GM18519 (cell line): ENCODE results near the gene NANOS2.

Source experiments
- ATAC-seq: cut with Tn5 transposase; IDR thresholded peaks from one replicate; pipeline ENCODE4 v1.9.1; 2021; ENCODE audit warnings: mild to moderate bottlenecking, moderate library complexity; ENCODE audit not compliant: unreplicated experiment, low FRiP score

Gene NANOS2

DNA sequence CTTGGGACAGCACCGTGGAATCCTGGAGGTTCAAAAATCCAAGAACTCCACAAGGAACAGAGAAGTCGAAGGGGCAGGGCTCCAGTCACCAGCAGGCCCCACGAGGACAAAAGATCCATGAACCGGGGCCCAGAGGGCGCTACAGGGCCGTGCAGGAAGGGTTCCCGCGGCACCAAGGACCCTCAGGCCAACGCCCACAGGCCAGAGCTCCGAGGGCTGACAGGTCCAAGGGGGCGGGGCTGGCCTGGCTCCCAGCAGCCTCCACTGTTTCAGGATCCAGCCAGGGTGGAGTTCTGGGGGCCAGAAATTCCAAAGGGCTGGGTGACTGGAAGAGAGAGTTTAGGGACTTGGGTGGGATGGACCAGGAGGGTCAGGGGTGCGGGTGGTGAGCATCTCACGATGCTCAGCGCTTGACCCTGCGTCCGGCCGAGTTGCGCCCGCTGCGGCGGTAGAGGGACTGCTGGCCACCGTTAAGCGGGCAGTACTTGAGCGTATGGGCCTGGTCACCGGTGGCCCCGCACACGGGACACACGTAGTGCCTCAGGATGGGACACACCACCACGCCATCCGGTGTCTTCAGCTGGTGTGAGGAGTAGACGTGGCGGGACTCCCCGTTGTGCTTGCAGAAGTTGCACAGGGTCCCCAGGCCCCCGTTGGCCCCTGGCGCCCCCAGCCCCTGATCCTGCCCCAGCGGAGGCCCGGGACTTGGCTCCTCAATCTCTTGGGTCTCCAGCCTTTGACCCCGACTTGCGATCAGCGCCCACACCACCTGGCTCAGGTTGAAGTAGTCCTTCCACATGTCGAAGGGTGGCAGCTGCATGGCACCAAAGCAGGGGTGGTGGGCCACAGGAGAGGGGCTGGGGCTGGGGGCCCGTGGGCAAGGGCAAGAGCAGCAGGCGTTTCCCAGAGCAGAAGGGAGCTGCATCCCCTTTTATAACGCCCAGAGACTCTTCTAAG is at the start of gene NANOS2:
NANOS2 (minus strand) TSS at position 905 of the 957 bp plus-strand sequence; CDS start at position 820, 85 bp downstream.
- ATAC-seq: no peak

DNA sequence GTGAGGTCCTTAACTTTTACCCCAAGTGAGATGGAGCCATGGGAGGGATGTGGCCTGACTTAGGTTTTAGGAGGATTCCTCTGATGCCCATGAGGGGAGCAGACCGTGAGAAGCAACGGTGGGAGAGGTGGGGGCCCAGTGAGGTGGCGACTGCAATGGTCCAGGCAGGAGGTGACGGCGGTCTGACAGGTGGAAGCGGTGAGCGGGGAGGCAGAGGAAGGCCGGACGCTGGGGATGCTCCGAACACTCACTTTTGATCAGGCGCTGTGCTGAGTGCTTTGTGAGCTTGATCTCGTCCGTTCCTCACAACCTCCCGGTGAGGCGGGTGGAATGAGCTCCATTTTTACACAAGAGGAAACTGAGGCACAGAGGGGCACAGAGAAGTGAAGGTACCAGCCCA is 47.4 kb upstream of the NANOS2 start:
- no peak for ATAC-seq

GRCh38 chr19:45960595-45961235 is 46.1 kb upstream of the NANOS2 start:
- no peak for ATAC-seq

- ATAC-seq: no peak
Observed at GRCh38 chr19:45959517-45960025, 45.0 kb upstream of the NANOS2 start.

DNA sequence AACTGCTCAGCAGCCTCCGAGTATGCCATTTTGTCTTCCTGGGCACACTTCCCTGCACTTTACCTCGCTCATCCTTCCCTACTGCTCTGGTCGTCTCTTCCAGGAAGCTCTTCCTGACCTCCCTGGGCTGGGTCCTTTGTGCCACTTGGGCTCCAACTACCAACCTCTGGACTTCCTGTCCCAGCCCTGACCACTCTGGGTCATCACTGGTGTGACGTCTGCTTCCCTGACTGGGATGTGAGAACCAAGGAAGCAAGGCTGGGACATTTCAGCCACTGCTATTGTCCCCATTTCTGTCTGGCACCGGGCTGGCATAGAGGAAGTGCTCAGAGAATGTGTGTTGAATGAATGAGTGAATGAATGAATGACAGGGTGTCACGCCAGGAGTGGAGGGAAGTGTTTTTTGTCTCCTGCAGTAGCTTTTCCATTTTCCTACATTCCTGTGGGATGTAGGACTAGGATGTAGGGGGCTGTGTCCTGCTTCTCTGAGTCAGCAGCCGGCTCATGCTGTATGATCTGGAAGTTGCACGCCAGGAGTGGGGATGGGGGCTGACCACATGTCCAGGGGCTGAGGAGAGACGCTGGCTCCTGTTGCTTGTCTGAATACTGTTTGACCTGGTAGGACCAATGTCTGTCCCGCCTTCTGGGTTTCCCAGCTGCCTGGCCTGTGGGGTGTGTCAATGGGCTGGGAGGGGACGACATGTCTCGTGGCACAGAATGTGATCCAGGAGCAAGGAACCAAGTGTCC is 44.4 kb upstream of the NANOS2 start:
- ATAC-seq: no peak

DNA sequence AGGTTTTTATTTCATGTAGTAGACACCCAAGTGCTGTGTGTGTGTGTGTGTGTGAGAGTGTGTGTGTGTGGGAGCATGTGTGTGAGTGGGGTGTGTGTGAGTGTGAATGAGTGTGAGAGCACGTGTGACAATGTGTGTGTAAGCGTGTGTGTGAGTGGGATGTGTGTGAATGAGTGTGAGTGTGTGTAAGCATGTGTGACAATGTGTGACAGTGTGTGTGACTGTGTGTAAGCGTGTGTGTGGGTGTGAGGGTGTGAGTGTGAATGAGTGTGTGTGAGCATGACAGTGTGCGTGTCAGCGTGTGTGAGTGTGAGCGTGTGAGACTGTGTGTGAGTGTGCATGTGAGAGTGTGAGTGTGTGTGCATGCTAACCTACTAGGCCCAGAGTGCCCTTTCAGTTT is 43.7 kb upstream of the NANOS2 start:
- ATAC-seq: no peak

DNA sequence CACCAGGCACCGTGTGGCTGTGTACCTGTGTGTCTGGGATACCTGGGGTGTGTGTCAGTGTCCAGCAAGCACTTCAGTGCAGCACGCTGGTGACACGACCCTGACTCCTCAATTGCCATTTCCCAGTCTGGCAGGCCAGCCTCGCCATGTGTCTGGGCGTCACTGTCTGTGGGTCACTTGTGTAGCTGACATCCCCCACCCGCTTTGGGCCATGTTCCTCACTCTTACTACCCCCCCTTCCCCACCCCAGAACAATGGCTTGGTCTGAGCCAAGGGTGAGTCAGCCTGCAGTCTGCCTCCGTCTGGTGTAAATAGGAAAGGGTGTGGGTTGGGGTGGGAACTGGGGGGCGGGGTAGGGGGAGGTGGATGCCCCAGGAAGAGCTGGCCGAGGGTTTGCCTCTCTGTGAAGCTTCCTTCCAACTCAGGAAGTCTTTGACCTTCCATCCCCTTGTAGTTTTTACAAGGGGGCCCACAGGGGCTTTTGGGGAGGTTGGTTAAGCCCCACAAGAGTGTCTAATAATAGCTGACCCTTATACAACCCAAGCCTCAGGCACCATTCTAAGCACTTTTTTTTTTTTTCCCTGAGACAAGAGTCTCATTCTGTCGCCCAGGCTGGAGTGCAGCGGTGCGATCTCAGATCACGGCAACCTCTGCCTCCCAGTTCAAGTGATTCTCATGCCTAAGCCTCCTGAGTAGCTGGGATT is 41.5 kb upstream of the NANOS2 start:
- no peak for ATAC-seq

DNA sequence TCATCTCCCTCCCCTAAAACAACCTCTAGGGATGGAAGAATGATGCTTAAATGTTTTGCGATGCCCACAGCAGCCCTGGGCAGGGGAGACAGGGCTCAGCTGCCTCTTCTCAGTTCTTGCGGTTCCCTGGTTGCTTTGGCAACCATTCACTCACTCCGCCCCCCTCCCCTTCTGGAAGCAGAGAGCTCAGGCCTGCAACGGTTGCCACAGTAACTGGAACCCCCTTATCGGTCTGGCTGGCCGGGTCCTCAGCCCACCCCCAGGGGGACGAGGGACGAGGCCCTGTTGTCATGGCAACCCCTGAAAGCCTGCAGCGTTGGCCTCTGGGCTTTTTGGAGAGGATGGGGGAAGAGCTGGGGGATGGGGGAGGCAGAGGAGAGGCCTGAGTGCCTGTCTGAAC is 39.6 kb upstream of the NANOS2 start:
- ATAC-seq: no peak

GRCh38 chr19:45953676-45954075 is 39.1 kb upstream of the NANOS2 start:
- no peak for ATAC-seq

DNA sequence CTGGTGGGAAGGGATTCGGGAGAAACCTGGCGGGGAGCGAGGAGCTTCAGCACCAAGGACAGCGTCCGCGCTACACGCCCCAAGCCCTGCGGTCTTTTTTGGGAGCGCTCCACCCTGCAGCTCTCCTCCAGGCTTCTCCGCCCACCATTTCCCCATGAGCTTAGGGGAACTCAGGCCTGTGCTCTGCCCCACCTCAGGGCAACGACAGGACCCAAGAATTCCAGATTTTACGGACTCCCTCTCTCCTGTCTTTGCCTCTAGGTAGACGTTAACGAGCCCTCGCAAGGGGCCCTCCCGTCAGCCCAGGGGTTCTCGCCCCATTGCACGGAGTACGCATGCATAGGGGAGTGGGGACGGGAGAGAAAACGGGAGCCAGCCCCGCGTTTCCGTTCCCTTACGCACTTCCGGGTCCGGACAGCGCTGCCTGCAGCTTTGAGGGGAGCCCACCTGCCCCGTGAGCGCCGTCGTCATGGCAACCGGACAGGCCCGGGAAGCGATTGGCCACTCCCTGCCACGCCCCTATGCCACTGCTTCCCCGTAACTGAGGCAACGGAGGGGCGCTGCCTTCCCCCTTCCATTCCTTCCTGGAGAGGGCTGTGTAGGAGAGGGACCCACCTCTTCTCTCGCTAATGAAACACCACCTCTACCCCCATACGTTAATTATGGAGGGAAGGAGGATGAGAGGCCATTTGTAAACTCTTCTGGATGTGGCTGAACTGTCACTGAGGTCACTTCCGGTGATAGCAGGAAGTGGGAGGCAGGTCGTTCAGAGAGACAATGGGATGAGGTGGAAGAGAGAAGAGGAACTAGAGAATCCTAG is 38.3 kb upstream of the NANOS2 start:
- no peak for ATAC-seq

DNA sequence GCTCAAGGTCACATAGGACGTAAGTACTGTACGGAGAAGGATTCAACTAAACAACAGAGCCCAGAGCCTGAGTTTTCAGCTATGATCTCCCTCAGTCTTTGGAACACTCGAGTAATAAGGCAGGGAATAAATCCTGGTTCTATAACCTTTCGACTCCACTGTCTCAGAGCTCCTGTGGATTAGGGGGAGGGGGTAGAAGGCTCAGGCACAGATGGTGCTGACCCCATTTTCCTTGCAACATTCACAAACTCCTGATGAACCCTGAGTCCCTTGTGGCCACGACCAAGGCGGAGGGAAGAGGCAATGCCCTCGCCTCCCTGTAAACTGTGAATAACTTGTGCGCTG is 37.7 kb upstream of the NANOS2 start:
- no peak for ATAC-seq

DNA sequence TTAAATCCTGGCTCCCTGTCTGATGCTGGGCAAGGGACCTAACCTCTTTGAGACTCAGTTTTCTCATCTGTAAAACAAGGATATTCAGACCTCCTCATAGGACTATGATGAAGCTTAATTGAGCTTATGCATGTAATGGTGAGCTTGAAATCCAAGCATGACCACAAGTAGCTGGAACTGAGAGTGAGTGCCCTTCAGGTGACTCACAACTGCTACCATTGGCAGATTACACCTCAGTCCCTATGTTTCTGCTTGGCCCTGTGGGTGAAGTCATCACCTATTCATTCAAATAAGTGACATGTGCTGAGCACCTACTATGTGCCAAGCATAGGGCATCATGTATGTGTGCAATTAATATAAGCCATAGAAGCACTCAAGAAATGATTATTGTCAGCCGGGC is 33.3 kb upstream of the NANOS2 start:
- ATAC-seq: no peak

GRCh38 chr19:45940515-45940805 is 25.9 kb upstream of the NANOS2 start:
- ATAC-seq: no peak

- ATAC-seq: no peak
Observed at GRCh38 chr19:45939792-45940514, 25.4 kb upstream of the NANOS2 start.

- no peak for ATAC-seq
Observed at GRCh38 chr19:45938733-45939319, 24.2 kb upstream of the NANOS2 start.

- ATAC-seq: no peak
Observed at GRCh38 chr19:45935267-45935666, 20.7 kb upstream of the NANOS2 start.

- ATAC-seq: no peak
Observed at GRCh38 chr19:45934551-45935230, 20.1 kb upstream of the NANOS2 start.

DNA sequence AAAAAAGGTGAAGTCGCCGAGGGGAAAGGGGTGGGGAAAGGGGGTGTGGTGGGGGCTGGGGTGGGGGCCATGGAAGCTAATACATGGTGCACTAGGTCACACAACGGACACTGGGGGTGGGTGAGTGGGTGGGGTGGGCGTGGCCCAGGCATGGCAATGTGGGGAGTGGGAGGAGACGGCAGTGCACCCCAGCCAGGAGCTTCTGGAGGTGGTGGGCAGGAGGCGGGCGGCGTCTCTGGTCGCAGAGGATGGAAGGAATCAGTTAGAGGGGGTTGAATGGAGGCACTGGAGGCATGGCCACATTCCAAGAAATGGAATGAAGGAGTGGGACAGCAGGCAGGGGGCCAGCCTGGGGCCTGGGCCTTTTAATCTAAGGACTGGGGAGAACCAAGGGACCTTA is 19.2 kb upstream of the NANOS2 start:
- ATAC-seq: no peak
